Suprapubic skin (tissue), 4 donors: ENCODE results near the gene ARFGAP1.

Experiments used
- CTCF ChIP-seq, 2 donors: fragments of 200-600 bp in 1 of 2; fragments of 450-650 bp in 1 of 2; sonication (generic) in 1 of 2; IDR thresholded peaks; one replicate each; pipeline ENCODE4 v1.5.1; 2016 to 2019; ENCODE audit warnings: antibody characterized with exemption in 2 of 2, mild to moderate bottlenecking in 1 of 2, moderate library complexity in 1 of 2
- EP300 ChIP-seq: sonication (generic); formaldehyde crosslinking; IDR thresholded peaks from one replicate; pipeline ENCODE4 v1.6.1; 2017; ENCODE audit warnings: antibody characterized with exemption
- POLR2A ChIP-seq, 2 donors: fragments of 450-650 bp; IDR thresholded peaks; one replicate each; pipeline ENCODE4 v1.6.1; 2017; ENCODE audit warnings: antibody characterized with exemption in 2 of 2, mild to moderate bottlenecking in 2 of 2, moderate library complexity in 2 of 2
- POLR2AphosphoS5 ChIP-seq, 3 donors: sonication (generic); formaldehyde crosslinking; IDR thresholded peaks; one replicate each; pipeline ENCODE4 v1.6.1; 2017; ENCODE audit warnings: antibody characterized with exemption in 3 of 3

- TF ChIP-seq CTCF (IDR thresholded peaks at IDR 0.05): no peak
- no peak for TF ChIP-seq POLR2AphosphoS5 (IDR thresholded peaks at IDR 0.05)
- TF ChIP-seq EP300: no peak
- no peak for TF ChIP-seq POLR2A (IDR thresholded peaks at IDR 0.05)
Measured at GRCh38 chr20:63223826-63224207, 48.8 kb upstream of the ARFGAP1 start.
